GM12878 (cell line): Measurements from ENCODE around the gene NOD1. TPM values are rescaled to one million over a fixed set of nuclear protein-coding genes. Genes with fewer than 3 reads are reported as not detected.
"Not testable (repeated sequence)": the region's sequence is repeated elsewhere in the genome, so short reads cannot be mapped to it uniquely, and the experiment has no call there.

Experiments used
- ATAC-seq: fragments of 200-7000 bp; cut with Tn5 transposase; 3 replicates; pipeline ENCODE4 v1.9.1; 2020; ENCODE audit warnings: mild to moderate bottlenecking, moderate library complexity
- BruUV-seq: library from RNA; stranded (reverse); fragments of 400-500 nt; replicated peaks from 2 replicates; lab custom pipeline; 2021; lab: Mats Ljungman, UMichigan
- CTCF ChIA-PET: fragments of 300-600 bp; sonication (Branson Sonifier 250); formaldehyde crosslinking; extraction: SDS; loops from one replicate; lab custom pipeline; 2021; ENCODE audit warnings: inconsistent platforms; lab: Yijun Ruan, JAX
- POLR2A ChIA-PET: fragments of 350-600 bp; formaldehyde crosslinking; extraction: SDS; loops from one replicate; lab custom pipeline; 2021; ENCODE audit warnings: inconsistent platforms; lab: Charles Lee
- RAD21 ChIA-PET: fragments of 300-600 bp; sonication (Branson Sonifier 250); formaldehyde crosslinking; loops from one replicate; lab custom pipeline; 2023; ENCODE audit warnings: antibody characterized with exemption; ENCODE audit not compliant: unreplicated experiment; lab: Charles Lee
- SMC1A ChIA-PET: fragments of 300-600 bp; sonication (Branson Sonifier 250); formaldehyde crosslinking; loops from one replicate; lab custom pipeline; 2023; ENCODE audit not compliant: unreplicated experiment, uncharacterized antibody; lab: Charles Lee
- DNase-seq: peaks from one replicate; pipeline ENCODE4 v3.0.0-alpha.2; 2011; ENCODE audit warnings: low read depth, low spot score
- FAIRE-seq: peaks from 3 replicates; lab custom pipeline; 2011; peaks lifted over from hg19 to GRCh38; lab: Jason Lieb, UNC
- H2AFZ ChIP-seq: 2 replicates; pipeline ENCODE4 v1.6.0; 2011; ENCODE audit warnings: low read depth, low read length, control low read depth; ENCODE audit not compliant: control insufficient read depth
- H3K27ac ChIP-seq: 2 replicates; pipeline ENCODE4 v1.5.1; 2011; ENCODE audit warnings: control low read depth; ENCODE audit not compliant: control insufficient read depth, insufficient read depth
- H3K27me3 ChIP-seq, 2 experiments: replicated peaks in 1 of 2; 2 replicates each; pipeline versions ENCODE4 v1.6.0 to v1.6.1; 2011; ENCODE audit warnings: low read length in 1 of 2; ENCODE audit not compliant: control insufficient read depth in 2 of 2, insufficient read depth in 2 of 2
- H3K36me3 ChIP-seq, 2 experiments: 2 replicates each; pipeline ENCODE4 v1.5.1; 2011; ENCODE audit warnings: low read length in 1 of 2; ENCODE audit not compliant: control insufficient read depth in 2 of 2, insufficient read depth in 2 of 2
- H3K4me1 ChIP-seq: 2 replicates; pipeline ENCODE4 v1.6.1; 2011; ENCODE audit warnings: mild to moderate bottlenecking, low read length, moderate library complexity, mixed read lengths; ENCODE audit not compliant: control insufficient read depth, insufficient read depth
- H3K4me2 ChIP-seq: 2 replicates; pipeline ENCODE4 v1.6.0; 2011; ENCODE audit warnings: control low read depth; ENCODE audit not compliant: control insufficient read depth, insufficient read depth
- H3K4me3 ChIP-seq: fragments of 200-600 bp; sonication (generic); 2 replicates; pipeline ENCODE4 v1.5.1; 2016
- H3K79me2 ChIP-seq: 2 replicates; pipeline ENCODE4 v1.6.0; 2011; ENCODE audit warnings: low read length; ENCODE audit not compliant: control insufficient read depth, insufficient read depth
- H3K9ac ChIP-seq: 2 replicates; pipeline ENCODE4 v1.8.0; 2011; ENCODE audit warnings: low read length, control low read depth, mixed read lengths; ENCODE audit not compliant: control insufficient read depth, insufficient read depth
- H3K9me3 ChIP-seq: replicated peaks from 3 replicates; pipeline ENCODE4 v1.5.1; 2011; ENCODE audit warnings: mild to moderate bottlenecking, low read length; ENCODE audit not compliant: control insufficient read depth, insufficient read depth
- H4K20me1 ChIP-seq: 2 replicates; pipeline ENCODE4 v1.6.0; 2011; ENCODE audit not compliant: control insufficient read depth, insufficient read depth
- CHD4 ChIP-seq: fragments of 200-600 bp; sonication (generic); IDR thresholded peaks from 2 replicates; pipeline ENCODE4 v1.6.1; 2016; ENCODE audit warnings: mild to moderate bottlenecking
- IRF3 ChIP-seq: fragments of 450-650 bp; IDR thresholded peaks from 2 replicates; pipeline ENCODE4 v1.6.1; 2014; ENCODE audit warnings: mild to moderate bottlenecking
- NFXL1 ChIP-seq: fragments of 450-650 bp; IDR thresholded peaks from 2 replicates; pipeline ENCODE4 v1.6.1; 2017; ENCODE audit warnings: antibody characterized with exemption, mild to moderate bottlenecking, borderline replicate concordance
- SIX5 ChIP-seq: IDR thresholded peaks from 2 replicates; pipeline ENCODE4 v1.6.1; 2011; ENCODE audit warnings: mild to moderate bottlenecking, low read depth, low read length, moderate library complexity; ENCODE audit not compliant: severe bottlenecking
- TARDBP ChIP-seq: IDR thresholded peaks from 2 replicates; pipeline ENCODE4 v1.6.1; 2016; ENCODE audit warnings: borderline replicate concordance
- TCF3 ChIP-seq: IDR thresholded peaks from 2 replicates; pipeline ENCODE4 v1.6.1; 2012; ENCODE audit warnings: low read depth, mild to moderate bottlenecking, low read length, borderline replicate concordance; ENCODE audit not compliant: insufficient read depth
- ZNF622 ChIP-seq: fragments of 450-650 bp; IDR thresholded peaks from 2 replicates; pipeline ENCODE4 v1.6.1; 2017; ENCODE audit warnings: mild to moderate bottlenecking, inconsistent platforms
- WGBS: methylation state at CpG from one replicate; pipeline ENCODE4 v1.1.6; 2016; ENCODE audit warnings: low lambda C conversion rate; ENCODE audit not compliant: insufficient replicate concordance, insufficient coverage; ENCODE audit errors: missing lambda C conversion rate; 5-methylcytosine and 5-hydroxymethylcytosine counted together
- in situ Hi-C: fragments of 300-500 bp; cut with MboI; formaldehyde crosslinking; loops from 9 replicates; pipeline ENCODE4 v1.14.3; 2018; ENCODE audit warnings: mixed read lengths
- intact Hi-C: fragments of 100-400 bp; cut with micrococcal nuclease; formaldehyde crosslinking; loops from one replicate; pipeline ENCODE4 v1.14.2; 2022; ENCODE audit not compliant: unreplicated experiment
- polyA plus RNA-seq, 11 experiments: library from polyadenylated mRNA; depleted of rRNA in 4 of 11; unstranded in 6 of 11; stranded (reverse) in 5 of 11; fragments of >200 nt; fragmentation: Nextera tagmentation in 4 of 11; fragmentation: Illumina TruSeq in 1 of 11; extraction: Ambion mirVana in 4 of 11; extraction: Trizol in 1 of 11; gene quantifications; 1 replicate in 1 of 11; 2 replicates in 10 of 11; pipeline versions ENCODE4 v1.2.1 to v1.2.3, GENCODE V29; 2011 to 2016; ENCODE audit warnings: inconsistent platforms in 2 of 11, missing spikeins in 2 of 11, low read depth in 1 of 11
- total RNA-seq, 4 experiments: library from RNA; depleted of rRNA in 3 of 4; stranded (reverse); fragments of >200 nt in 3 of 4; fragmentation: Illumina TruSeq in 1 of 4; extraction: Trizol in 1 of 4; gene quantifications; 2 replicates each; pipeline versions ENCODE4 v1.2.1 to v1.2.3, GENCODE V29; 2013 to 2021

Gene NOD1
- total and polyA plus RNA-seq, 10 of the 15 experiments (the other 5 are each of a cell fraction or from before 2014, with no cell fraction given), result 1.8 to 14.6 (median 8.9) TPM

GRCh38 chr7:30382607-30383006 is 96.0 kb downstream of the NOD1 start:
- no peak overlapping the region for H3K4me2 ChIP-seq
- no peaks in the 10 kb centered on the region for H3K36me3 ChIP-seq
- H2AFZ ChIP-seq, result no peak overlapping the region
- BruUV-seq, result no TSS peak
- no peaks in the 10 kb centered on the region for H3K79me2 ChIP-seq
- SMC1A ChIA-PET, result no interaction called here
- H3K9me3 ChIP-seq, result no peaks in the 10 kb centered on the region; the same call in 1 of the 3 replicates
- DNase-seq (no peak), ATAC-seq (no peak), FAIRE-seq (no peak)
- TF ChIP-seq SIX5 (no peak), CHD4 (no peak), NFXL1 (no peak), ZNF622 (no peak), TARDBP (no peak), TCF3 (no peak), IRF3 (no peak)
- H3K9ac ChIP-seq, result no peak overlapping the region
- H3K4me3 ChIP-seq, result no peak overlapping the region
- in situ Hi-C loops (no loop called here), intact Hi-C loops (no loop called here)
- no peaks in the 10 kb centered on the region for H3K4me1 ChIP-seq
- WGBS, result 28% methylated on average over 1 of the region's 1 CpG
- RAD21 ChIA-PET, result no interaction called here
- no peaks in the 10 kb centered on the region for H4K20me1 ChIP-seq
- H3K27me3 ChIP-seq, result no peaks in the 10 kb centered on the region
- POLR2A ChIA-PET, result no interaction called here
- no peak overlapping the region for H3K27ac ChIP-seq
- CTCF ChIA-PET, result interaction anchor here (1.0 kb wide), 1 partner anchor 31 kb away, joined by 3 read pairs; no protein-coding TSS in a partner anchor

GRCh38 chr7:30380824-30381223 is 97.8 kb downstream of the NOD1 start:
- H3K4me1 ChIP-seq, BruUV-seq, H3K79me2 ChIP-seq, RAD21 ChIA-PET, H3K36me3 ChIP-seq, in situ Hi-C loops, H3K9me3 ChIP-seq, H3K9ac ChIP-seq, ATAC-seq, CTCF ChIA-PET, intact Hi-C loops, FAIRE-seq, H4K20me1 ChIP-seq, POLR2A ChIA-PET, H3K27ac ChIP-seq, H3K4me3 ChIP-seq, DNase-seq, H3K27me3 ChIP-seq, H2AFZ ChIP-seq, SMC1A ChIA-PET, H3K4me2 ChIP-seq: not testable (repeated sequence)
- WGBS, result 93% methylated on average over 4 of the region's 4 CpGs
